ENCODE data around the gene PHF24.
"Not testable (repeated sequence)": the region's sequence is repeated elsewhere in the genome, so short reads cannot be mapped to it uniquely, and the experiment has no call there.

PHF24 gene

GRCh38 chr9:35023443-35023842, 65.4 kb downstream of the PHF24 start:
- H3K27me3 ChIP-seq (ENCODE audit: insufficient read depth, low read length); H3K36me3 ChIP-seq (ENCODE audit: insufficient read depth, low read length); H2AFZ ChIP-seq (ENCODE audit: low read depth, low read length); H3K4me3 ChIP-seq (ENCODE audit: low read length); H3K4me1 ChIP-seq (ENCODE audit: insufficient read depth, low read length); H3K9me3 ChIP-seq (ENCODE audit: low read length): not testable (repeated sequence)

- peaks cover 6% of the 10 kb centered on the region for H3K36me3 ChIP-seq (ENCODE audit: insufficient read depth, low read length)
- H2AFZ ChIP-seq (ENCODE audit: low read depth, low read length) = no peak overlapping the region
- H3K4me3 ChIP-seq (ENCODE audit: low read length) = no peak overlapping the region
- no peaks in the 10 kb centered on the region for H3K4me1 ChIP-seq (ENCODE audit: insufficient read depth, low read length)
- H3K9me3 ChIP-seq (ENCODE audit: low read length) = peaks cover 5% of the 10 kb centered on the region
- no peaks in the 10 kb centered on the region for H3K27me3 ChIP-seq (ENCODE audit: insufficient read depth, low read length)
These were observed 68.6 kb downstream of the PHF24 start for GRCh38 chr9:35026671-35027070.

- Histone ChIP-seq H3K4me1 (ENCODE audit: insufficient read depth, low read length) (no peaks in the 10 kb centered on the region), H3K9me3 (ENCODE audit: low read length) (peaks cover 6% of the 10 kb centered on the region), H3K36me3 (ENCODE audit: insufficient read depth, low read length) (peaks cover 8% of the 10 kb centered on the region), H2AFZ (ENCODE audit: low read depth, low read length) (no peak overlapping the region), H3K27me3 (ENCODE audit: insufficient read depth, low read length) (no peaks in the 10 kb centered on the region), H3K4me3 (ENCODE audit: low read length) (no peak overlapping the region)
These were observed 69.3 kb downstream of the PHF24 start for GRCh38 chr9:35027374-35027773.

GRCh38 chr9:35027860-35028259, 69.8 kb downstream of the PHF24 start:
- Histone ChIP-seq H3K4me1 (ENCODE audit: insufficient read depth, low read length) (no peaks in the 10 kb centered on the region), H3K4me3 (ENCODE audit: low read length) (no peak overlapping the region), H3K9me3 (ENCODE audit: low read length) (peaks cover 6% of the 10 kb centered on the region), H3K36me3 (ENCODE audit: insufficient read depth, low read length) (peaks cover 9% of the 10 kb centered on the region), H3K27me3 (ENCODE audit: insufficient read depth, low read length) (no peaks in the 10 kb centered on the region), H2AFZ (ENCODE audit: low read depth, low read length) (no peak overlapping the region)

GRCh38 chr9:35028341-35028740, 70.3 kb downstream of the PHF24 start:
- Histone ChIP-seq H3K4me1 (ENCODE audit: insufficient read depth, low read length) (no peaks in the 10 kb centered on the region), H3K36me3 (ENCODE audit: insufficient read depth, low read length) (peaks cover 9% of the 10 kb centered on the region), H3K9me3 (ENCODE audit: low read length) (peaks cover 6% of the 10 kb centered on the region), H3K27me3 (ENCODE audit: insufficient read depth, low read length) (no peaks in the 10 kb centered on the region), H3K4me3 (ENCODE audit: low read length) (no peak overlapping the region), H2AFZ (ENCODE audit: low read depth, low read length) (no peak overlapping the region)

GRCh38 chr9:35029241-35029640, 71.2 kb downstream of the PHF24 start:
- Histone ChIP-seq H3K36me3 (ENCODE audit: insufficient read depth, low read length) (peaks cover 9% of the 10 kb centered on the region), H2AFZ (ENCODE audit: low read depth, low read length) (no peak overlapping the region), H3K4me3 (ENCODE audit: low read length) (no peak overlapping the region), H3K27me3 (ENCODE audit: insufficient read depth, low read length) (no peaks in the 10 kb centered on the region), H3K9me3 (ENCODE audit: low read length) (peaks cover 6% of the 10 kb centered on the region), H3K4me1 (ENCODE audit: insufficient read depth, low read length) (no peaks in the 10 kb centered on the region)

- Histone ChIP-seq H3K9me3 (ENCODE audit: low read length) (peaks cover 6% of the 10 kb centered on the region), H3K4me1 (ENCODE audit: insufficient read depth, low read length) (no peaks in the 10 kb centered on the region), H3K4me3 (ENCODE audit: low read length) (no peak overlapping the region), H3K36me3 (ENCODE audit: insufficient read depth, low read length) (peaks cover 9% of the 10 kb centered on the region), H3K27me3 (ENCODE audit: insufficient read depth, low read length) (no peaks in the 10 kb centered on the region), H2AFZ (ENCODE audit: low read depth, low read length) (no peak overlapping the region)
These were observed 71.8 kb downstream of the PHF24 start for GRCh38 chr9:35029852-35030251.
